ENCODE data around the gene PRDM16.

PRDM16 gene

GRCh38 chr1:3415260-3416090 is 346.5 kb downstream of the PRDM16 start:
- DNase-seq (ENCODE audit: low read depth), result no peak

GRCh38 chr1:3417082-3417739 is 348.2 kb downstream of the PRDM16 start:
- DNase-seq (ENCODE audit: low read depth), result no peak

- DNase-seq (ENCODE audit: low read depth), result no peak
These were observed 348.9 kb downstream of the PRDM16 start for GRCh38 chr1:3417934-3418333.

GRCh38 chr1:3418600-3418999 is 349.6 kb downstream of the PRDM16 start:
- DNase-seq (ENCODE audit: low read depth), result no peak

- no peak for DNase-seq (ENCODE audit: low read depth)
These were observed 350.6 kb downstream of the PRDM16 start for GRCh38 chr1:3419415-3420204.

- DNase-seq (ENCODE audit: low read depth), result no peak
These were observed 351.4 kb downstream of the PRDM16 start for GRCh38 chr1:3420218-3420951.

- no peak for DNase-seq (ENCODE audit: low read depth)
These were observed 353.6 kb downstream of the PRDM16 start for GRCh38 chr1:3422638-3423037.

GRCh38 chr1:3423245-3423829 is 354.3 kb downstream of the PRDM16 start:
- DNase-seq (ENCODE audit: low read depth), result no peak

GRCh38 chr1:3423896-3424611 is 355.1 kb downstream of the PRDM16 start:
- no peak for DNase-seq (ENCODE audit: low read depth)

- no peak for DNase-seq (ENCODE audit: low read depth)
These were observed 356.6 kb downstream of the PRDM16 start for GRCh38 chr1:3425486-3426215.

GRCh38 chr1:3426956-3427535 is 358.0 kb downstream of the PRDM16 start:
- DNase-seq (ENCODE audit: low read depth), result no peak

- no peak for DNase-seq (ENCODE audit: low read depth)
These were observed 359.0 kb downstream of the PRDM16 start for GRCh38 chr1:3427711-3428704.

- no peak for DNase-seq (ENCODE audit: low read depth)
These were observed 359.9 kb downstream of the PRDM16 start for GRCh38 chr1:3428899-3429298.

- DNase-seq (ENCODE audit: low read depth), result no peak
These were observed 360.3 kb downstream of the PRDM16 start for GRCh38 chr1:3429320-3429719.

- no peak for DNase-seq (ENCODE audit: low read depth)
These were observed 360.8 kb downstream of the PRDM16 start for GRCh38 chr1:3429766-3430165.

GRCh38 chr1:3430406-3430805 is 361.4 kb downstream of the PRDM16 start:
- DNase-seq (ENCODE audit: low read depth), result no peak

GRCh38 chr1:3430820-3431219 is 361.8 kb downstream of the PRDM16 start:
- DNase-seq (ENCODE audit: low read depth), result no peak

- no peak for DNase-seq (ENCODE audit: low read depth)
These were observed 362.3 kb downstream of the PRDM16 start for GRCh38 chr1:3431266-3431665.

GRCh38 chr1:3431686-3432085 is 362.7 kb downstream of the PRDM16 start:
- no peak for DNase-seq (ENCODE audit: low read depth)
